ENCODE measurements around the gene KCNJ3. TPM values are rescaled to one million over a fixed set of nuclear protein-coding genes. Genes with fewer than 3 reads are reported as not detected.
A peak's percentile ranks its signal among the peaks of the same experiment; 100 is the strongest.

Gene KCNJ3
- total RNA-seq (not detected), polyA plus RNA-seq (not detected), total RNA-seq (not detected)

- intact Hi-C loops (cut with micrococcal nuclease): no loop called here
- Mint-ChIP-seq H3K9me3 (peaks cover 0 to 5% (median 3%) of the 10 kb centered on the region in 11 donors), H3K27me3 (peaks cover 26 to 49% (median 39%) of the 10 kb centered on the region in 5 donors), H3K4me3 (peak within 1 kb of the TSS in 7 of 10 donors; percentile 34 to 77 (median 53)), H3K27ac (no peak within 1 kb of the TSS), H3K4me1 (peaks cover 2 to 11% (median 4%) of the 10 kb centered on the region in 7 donors), H3K36me3 (peaks cover 0 to 3% (median 0%) of the 10 kb centered on the region in 5 donors)
- Histone ChIP-seq H3K9me3 (ENCODE audit: control insufficient read depth in 2 of 3, low read length in 3 of 3) (no peaks in the 10 kb centered on the region), H3K27ac (ENCODE audit: low read depth, low read length) (no peak within 1 kb of the TSS), H3K36me3 (ENCODE audit: control insufficient read depth in 2 of 3, insufficient read depth in 3 of 3, low read length in 3 of 3) (no peaks in the 10 kb centered on the region), H3K4me3 (ENCODE audit: low read length) (no peak within 1 kb of the TSS), H3K4me1 (ENCODE audit: control insufficient read depth in 2 of 2, insufficient read depth in 2 of 2, low read length in 2 of 2) (no peaks in the 10 kb centered on the region), H3K27me3 (ENCODE audit: control insufficient read depth in 2 of 2, insufficient read depth in 2 of 2, low read length in 2 of 2) (no peaks in the 10 kb centered on the region)
- CTCF ChIA-PET: no interaction called here
- ATAC-seq: no peak
- DNase-seq: no peak
- POLR2A ChIA-PET: no interaction called here
These were observed at the start of gene KCNJ3 for GRCh38 chr2:154698296-154698720. Gene KCNJ3 (plus strand): TSS chr2:154698695. CDS start chr2:154698776, 81 bp downstream.

- H3K9me3 Mint-ChIP-seq: peaks cover 0 to 6% (median 0%) of the 10 kb centered on the region in 11 donors
- no peak overlapping the region for H3K4me3 Mint-ChIP-seq
- H3K27ac Mint-ChIP-seq: no peak overlapping the region
- H3K27me3 Mint-ChIP-seq: no peaks in the 10 kb centered on the region
- Histone ChIP-seq H3K4me3 (ENCODE audit: low read length) (no peak overlapping the region), H3K9me3 (ENCODE audit: control insufficient read depth in 2 of 3, low read length in 3 of 3) (no peaks in the 10 kb centered on the region), H3K27me3 (ENCODE audit: control insufficient read depth in 2 of 2, insufficient read depth in 2 of 2, low read length in 2 of 2) (no peaks in the 10 kb centered on the region), H3K4me1 (ENCODE audit: control insufficient read depth in 2 of 2, insufficient read depth in 2 of 2, low read length in 2 of 2) (no peaks in the 10 kb centered on the region), H3K36me3 (ENCODE audit: control insufficient read depth in 2 of 3, insufficient read depth in 3 of 3, low read length in 3 of 3) (no peaks in the 10 kb centered on the region), H3K27ac (ENCODE audit: low read depth, low read length) (no peak overlapping the region)
- intact Hi-C loops (cut with micrococcal nuclease): no loop called here
- no peak for DNase-seq
- H3K36me3 Mint-ChIP-seq: no peaks in the 10 kb centered on the region
- H3K4me1 Mint-ChIP-seq: no peaks in the 10 kb centered on the region
- no peak for ATAC-seq
- ChIA-PET CTCF (no interaction called here), POLR2A (no interaction called here)
These were observed 43.0 kb upstream of the KCNJ3 start for GRCh38 chr2:154655499-154655898.

GRCh38 chr2:154658854-154659253 is 39.6 kb upstream of the KCNJ3 start:
- ATAC-seq: no peak
- Mint-ChIP-seq H3K27me3 (no peaks in the 10 kb centered on the region), H3K4me3 (no peak overlapping the region), H3K36me3 (no peaks in the 10 kb centered on the region), H3K9me3 (peaks cover 0 to 9% (median 1%) of the 10 kb centered on the region in 11 donors), H3K27ac (no peak overlapping the region), H3K4me1 (no peaks in the 10 kb centered on the region)
- DNase-seq: no peak
- Histone ChIP-seq H3K9me3 (ENCODE audit: control insufficient read depth in 2 of 3, low read length in 3 of 3) (no peaks in the 10 kb centered on the region), H3K27me3 (ENCODE audit: control insufficient read depth in 2 of 2, insufficient read depth in 2 of 2, low read length in 2 of 2) (no peaks in the 10 kb centered on the region), H3K27ac (ENCODE audit: low read depth, low read length) (no peak overlapping the region), H3K4me1 (ENCODE audit: control insufficient read depth in 2 of 2, insufficient read depth in 2 of 2, low read length in 2 of 2) (no peaks in the 10 kb centered on the region), H3K36me3 (ENCODE audit: control insufficient read depth in 2 of 3, insufficient read depth in 3 of 3, low read length in 3 of 3) (no peaks in the 10 kb centered on the region), H3K4me3 (ENCODE audit: low read length) (no peak overlapping the region)
- ChIA-PET CTCF (no interaction called here), POLR2A (no interaction called here)
- intact Hi-C loops (cut with micrococcal nuclease): no loop called here

- ATAC-seq (no peak), DNase-seq (no peak)
- ChIA-PET CTCF (no interaction called here), POLR2A (no interaction called here)
- no peaks in the 10 kb centered on the region for H3K4me1 ChIP-seq (ENCODE audit: control insufficient read depth in 2 of 2, insufficient read depth in 2 of 2, low read length in 2 of 2)
- H3K27ac ChIP-seq (ENCODE audit: low read depth, low read length): no peak overlapping the region
- H3K9me3 ChIP-seq (ENCODE audit: control insufficient read depth in 2 of 3, low read length in 3 of 3): no peaks in the 10 kb centered on the region
- Mint-ChIP-seq H3K27ac (no peak overlapping the region), H3K27me3 (no peaks in the 10 kb centered on the region), H3K4me3 (no peak overlapping the region), H3K36me3 (no peaks in the 10 kb centered on the region), H3K9me3 (peaks cover 0 to 9% (median 0%) of the 10 kb centered on the region in 11 donors), H3K4me1 (no peaks in the 10 kb centered on the region)
- no peaks in the 10 kb centered on the region for H3K27me3 ChIP-seq (ENCODE audit: control insufficient read depth in 2 of 2, insufficient read depth in 2 of 2, low read length in 2 of 2)
- intact Hi-C loops (cut with micrococcal nuclease): no loop called here
- H3K36me3 ChIP-seq (ENCODE audit: control insufficient read depth in 2 of 3, insufficient read depth in 3 of 3, low read length in 3 of 3): no peaks in the 10 kb centered on the region
- no peak overlapping the region for H3K4me3 ChIP-seq (ENCODE audit: low read length)
These were observed 34.2 kb upstream of the KCNJ3 start for GRCh38 chr2:154664248-154664647.

GRCh38 chr2:154670083-154670482 is 28.4 kb upstream of the KCNJ3 start:
- DNase-seq (no peak), ATAC-seq (no peak)
- intact Hi-C loops (cut with micrococcal nuclease): no loop called here
- H3K36me3 ChIP-seq (ENCODE audit: control insufficient read depth in 2 of 3, insufficient read depth in 3 of 3, low read length in 3 of 3): no peaks in the 10 kb centered on the region
- ChIA-PET CTCF (no interaction called here), POLR2A (no interaction called here)
- no peaks in the 10 kb centered on the region for H3K27me3 ChIP-seq (ENCODE audit: control insufficient read depth in 2 of 2, insufficient read depth in 2 of 2, low read length in 2 of 2)
- peaks cover 0 to 6% (median 0%) of the 10 kb centered on the region in 11 donors for H3K9me3 Mint-ChIP-seq
- H3K9me3 ChIP-seq (ENCODE audit: control insufficient read depth in 2 of 3, low read length in 3 of 3): no peaks in the 10 kb centered on the region
- H3K27ac ChIP-seq (ENCODE audit: low read depth, low read length): no peak overlapping the region
- no peak overlapping the region for H3K4me3 ChIP-seq (ENCODE audit: low read length)
- no peaks in the 10 kb centered on the region for H3K4me1 Mint-ChIP-seq
- H3K27ac Mint-ChIP-seq: no peak overlapping the region
- no peaks in the 10 kb centered on the region for H3K4me1 ChIP-seq (ENCODE audit: control insufficient read depth in 2 of 2, insufficient read depth in 2 of 2, low read length in 2 of 2)
- H3K36me3 Mint-ChIP-seq: no peaks in the 10 kb centered on the region
- no peaks in the 10 kb centered on the region for H3K27me3 Mint-ChIP-seq
- no peak overlapping the region for H3K4me3 Mint-ChIP-seq

- Histone ChIP-seq H3K27ac (ENCODE audit: low read depth, low read length) (no peak overlapping the region), H3K27me3 (ENCODE audit: control insufficient read depth in 2 of 2, insufficient read depth in 2 of 2, low read length in 2 of 2) (no peaks in the 10 kb centered on the region), H3K4me3 (ENCODE audit: low read length) (no peak overlapping the region), H3K9me3 (ENCODE audit: control insufficient read depth in 2 of 3, low read length in 3 of 3) (no peaks in the 10 kb centered on the region), H3K4me1 (ENCODE audit: control insufficient read depth in 2 of 2, insufficient read depth in 2 of 2, low read length in 2 of 2) (no peaks in the 10 kb centered on the region), H3K36me3 (ENCODE audit: control insufficient read depth in 2 of 3, insufficient read depth in 3 of 3, low read length in 3 of 3) (no peaks in the 10 kb centered on the region)
- ChIA-PET CTCF (no interaction called here), POLR2A (no interaction called here)
- Mint-ChIP-seq H3K27ac (no peak overlapping the region), H3K36me3 (no peaks in the 10 kb centered on the region), H3K27me3 (no peaks in the 10 kb centered on the region), H3K4me1 (no peaks in the 10 kb centered on the region), H3K4me3 (no peak overlapping the region), H3K9me3 (peaks cover 0 to 6% (median 0%) of the 10 kb centered on the region in 11 donors)
- ATAC-seq: no peak
- no peak for DNase-seq
- intact Hi-C loops (cut with micrococcal nuclease): no loop called here
These were observed 24.8 kb upstream of the KCNJ3 start for GRCh38 chr2:154673694-154674093.

GRCh38 chr2:154677401-154677800 is 21.1 kb upstream of the KCNJ3 start:
- no peak for ATAC-seq
- ChIA-PET CTCF (no interaction called here), POLR2A (no interaction called here)
- Mint-ChIP-seq H3K4me3 (no peak overlapping the region), H3K27ac (no peak overlapping the region), H3K4me1 (no peaks in the 10 kb centered on the region), H3K9me3 (peaks cover 0 to 11% (median 3%) of the 10 kb centered on the region in 11 donors), H3K27me3 (no peaks in the 10 kb centered on the region), H3K36me3 (peaks cover 0 to 3% (median 0%) of the 10 kb centered on the region in 5 donors)
- Histone ChIP-seq H3K4me3 (ENCODE audit: low read length) (no peak overlapping the region), H3K9me3 (ENCODE audit: control insufficient read depth in 2 of 3, low read length in 3 of 3) (no peaks in the 10 kb centered on the region), H3K36me3 (ENCODE audit: control insufficient read depth in 2 of 3, insufficient read depth in 3 of 3, low read length in 3 of 3) (no peaks in the 10 kb centered on the region), H3K27ac (ENCODE audit: low read depth, low read length) (no peak overlapping the region), H3K4me1 (ENCODE audit: control insufficient read depth in 2 of 2, insufficient read depth in 2 of 2, low read length in 2 of 2) (no peaks in the 10 kb centered on the region), H3K27me3 (ENCODE audit: control insufficient read depth in 2 of 2, insufficient read depth in 2 of 2, low read length in 2 of 2) (no peaks in the 10 kb centered on the region)
- no peak for DNase-seq
- intact Hi-C loops (cut with micrococcal nuclease): no loop called here

All from naive thymus-derived CD4-positive, alpha-beta T cell (primary cell).